Activated naive CD8-positive, alpha-beta T cell treated with anti-CD3 and anti-CD28 coated beads for 36 hours (primary cell): ENCODE results near the gene MGAT2. TPM values are rescaled to one million over a fixed set of nuclear protein-coding genes. Genes with fewer than 3 reads are reported as not detected.
"Not testable (repeated sequence)": the region's sequence is repeated elsewhere in the genome, so short reads cannot be mapped to it uniquely, and the experiment has no call there.

Experiments used
- DNase-seq: peaks from one replicate; pipeline ENCODE4 v3.0.0; 2021
- H3K27ac Mint-ChIP-seq: one replicate; pipeline ENCODE4 v1.8.0; 2022; ENCODE audit warnings: mild to moderate bottlenecking, moderate library complexity, mixed read lengths
- H3K27me3 Mint-ChIP-seq: one replicate; pipeline ENCODE4 v1.8.0; 2022; ENCODE audit warnings: mild to moderate bottlenecking, mixed read lengths
- H3K36me3 Mint-ChIP-seq: one replicate; pipeline ENCODE4 v1.8.0; 2021; ENCODE audit warnings: mild to moderate bottlenecking, mixed read lengths
- H3K4me1 Mint-ChIP-seq: one replicate; pipeline ENCODE4 v1.8.0; 2021; ENCODE audit warnings: mixed read lengths
- H3K4me3 Mint-ChIP-seq: one replicate; pipeline ENCODE4 v1.8.0; 2022; ENCODE audit warnings: mild to moderate bottlenecking, moderate library complexity, mixed read lengths
- H3K9me3 Mint-ChIP-seq: one replicate; pipeline ENCODE4 v1.8.0; 2022; ENCODE audit warnings: mixed read lengths
- total RNA-seq, 2 experiments: library from RNA; stranded (reverse); gene quantifications; one replicate each; pipeline ENCODE4 v1.2.3, GENCODE V29; 2021

Gene MGAT2
- 10 to 100 TPM; 40.0 to 42.0 TPM for total RNA-seq

- H3K27ac Mint-ChIP-seq, result peak within 1 kb of the TSS; percentile 97
- H3K36me3 Mint-ChIP-seq, result peaks cover 54% of the 10 kb centered on the region
- H3K4me1 Mint-ChIP-seq, result peaks cover 50% of the 10 kb centered on the region
- peak within 1 kb of the TSS; percentile 95 for H3K4me3 Mint-ChIP-seq
- DNase-seq, result peak; percentile 95
- H3K27me3 Mint-ChIP-seq, result no peaks in the 10 kb centered on the region
- H3K9me3 Mint-ChIP-seq, result no peaks in the 10 kb centered on the region
Observed at GRCh38 chr14:49620182-49621113, at the start of gene MGAT2, which contains the start of gene RPL36AL. TSS of gene MGAT2 (plus strand) at chr14:49620799. CDS start at chr14:49621269, 470 bp downstream. TSS of gene RPL36AL (minus strand) at chr14:49620626. CDS start at chr14:49619104, 1,522 bp downstream.

GRCh38 chr14:49574038-49574437 lies 46.6 kb upstream of the MGAT2 start:
- peaks cover 29% of the 10 kb centered on the region for H3K4me1 Mint-ChIP-seq
- no peak for DNase-seq
- H3K4me3 Mint-ChIP-seq, result no peak overlapping the region
- no peaks in the 10 kb centered on the region for H3K27me3 Mint-ChIP-seq
- peaks cover 2% of the 10 kb centered on the region for H3K9me3 Mint-ChIP-seq
- no peak overlapping the region for H3K27ac Mint-ChIP-seq
- H3K36me3 Mint-ChIP-seq, result peaks cover 69% of the 10 kb centered on the region

GRCh38 chr14:49578141-49578540 lies 42.5 kb upstream of the MGAT2 start:
- DNase-seq, result no peak
- H3K9me3 Mint-ChIP-seq, result no peaks in the 10 kb centered on the region
- H3K4me3 Mint-ChIP-seq, result no peak overlapping the region
- peaks cover 71% of the 10 kb centered on the region for H3K36me3 Mint-ChIP-seq
- H3K27me3 Mint-ChIP-seq, result no peaks in the 10 kb centered on the region
- peaks cover 58% of the 10 kb centered on the region for H3K4me1 Mint-ChIP-seq
- H3K27ac Mint-ChIP-seq, result peak overlapping the region; percentile 55

- Mint-ChIP-seq H3K36me3 (peaks cover 71% of the 10 kb centered on the region), H3K27ac (peak overlapping the region; percentile 7), H3K4me1 (peaks cover 66% of the 10 kb centered on the region), H3K9me3 (no peaks in the 10 kb centered on the region), H3K4me3 (no peak overlapping the region), H3K27me3 (no peaks in the 10 kb centered on the region)
- no peak for DNase-seq
Observed at GRCh38 chr14:49579841-49580240, 40.8 kb upstream of the MGAT2 start.

- no peak for DNase-seq
- H3K27ac Mint-ChIP-seq, result peak overlapping the region; percentile 79
- H3K4me3 Mint-ChIP-seq, result peak overlapping the region; percentile 36
- H3K36me3 Mint-ChIP-seq, result peaks cover 77% of the 10 kb centered on the region
- H3K4me1 Mint-ChIP-seq, result peaks cover 66% of the 10 kb centered on the region
- H3K27me3 Mint-ChIP-seq, result peaks cover 9% of the 10 kb centered on the region
- H3K9me3 Mint-ChIP-seq, result no peaks in the 10 kb centered on the region
Observed at GRCh38 chr14:49581209-49582112, 39.1 kb upstream of the MGAT2 start.

- no peak for DNase-seq
- peaks cover 67% of the 10 kb centered on the region for H3K4me1 Mint-ChIP-seq
- H3K36me3 Mint-ChIP-seq, result peaks cover 71% of the 10 kb centered on the region
- no peaks in the 10 kb centered on the region for H3K9me3 Mint-ChIP-seq
- H3K27me3 Mint-ChIP-seq, result peaks cover 11% of the 10 kb centered on the region
- H3K27ac Mint-ChIP-seq, result peak overlapping the region; percentile 100
- H3K4me3 Mint-ChIP-seq, result peak overlapping the region; percentile 36
Observed at GRCh38 chr14:49582113-49582977, 38.3 kb upstream of the MGAT2 start.

DNA sequence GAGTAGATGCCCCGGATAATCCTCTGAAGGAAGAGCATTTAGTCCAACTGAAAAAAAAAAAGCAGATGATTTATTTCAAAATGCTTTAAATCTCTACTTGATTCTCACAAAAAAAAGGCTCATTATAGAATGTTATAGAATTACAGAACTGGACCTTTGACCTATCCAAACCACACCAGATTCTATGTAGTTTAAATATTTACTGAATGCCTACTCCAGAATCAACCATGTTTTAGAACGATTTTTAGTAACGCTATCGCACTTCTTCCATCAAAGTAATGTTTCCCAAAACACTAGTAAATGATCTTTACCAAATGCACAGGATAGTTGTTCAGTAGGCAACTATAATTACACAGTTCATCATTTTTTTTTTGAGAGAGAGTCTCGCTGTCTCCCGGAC lies 37.0 kb upstream of the MGAT2 start:
- Mint-ChIP-seq H3K4me1 (peaks cover 59% of the 10 kb centered on the region), H3K27me3 (peaks cover 11% of the 10 kb centered on the region)

GRCh38 chr14:49584058-49584457 lies 36.5 kb upstream of the MGAT2 start:
- peaks cover 11% of the 10 kb centered on the region for H3K27me3 Mint-ChIP-seq
- peak overlapping the region; percentile 100 for H3K27ac Mint-ChIP-seq
- DNase-seq, result no peak
- H3K4me3 Mint-ChIP-seq, result peak overlapping the region; percentile 92
- H3K36me3 Mint-ChIP-seq, result peaks cover 60% of the 10 kb centered on the region
- H3K4me1 Mint-ChIP-seq, result peaks cover 55% of the 10 kb centered on the region
- H3K9me3 Mint-ChIP-seq, result no peaks in the 10 kb centered on the region

More for the DNA sequence above, 37.0 kb upstream of the MGAT2 start:
- H3K27ac Mint-ChIP-seq, result peak overlapping the region; percentile 100
- no peak for DNase-seq
- peaks cover 63% of the 10 kb centered on the region for H3K36me3 Mint-ChIP-seq
- no peaks in the 10 kb centered on the region for H3K9me3 Mint-ChIP-seq
- H3K4me3 Mint-ChIP-seq, result peak overlapping the region; percentile 92

DNA sequence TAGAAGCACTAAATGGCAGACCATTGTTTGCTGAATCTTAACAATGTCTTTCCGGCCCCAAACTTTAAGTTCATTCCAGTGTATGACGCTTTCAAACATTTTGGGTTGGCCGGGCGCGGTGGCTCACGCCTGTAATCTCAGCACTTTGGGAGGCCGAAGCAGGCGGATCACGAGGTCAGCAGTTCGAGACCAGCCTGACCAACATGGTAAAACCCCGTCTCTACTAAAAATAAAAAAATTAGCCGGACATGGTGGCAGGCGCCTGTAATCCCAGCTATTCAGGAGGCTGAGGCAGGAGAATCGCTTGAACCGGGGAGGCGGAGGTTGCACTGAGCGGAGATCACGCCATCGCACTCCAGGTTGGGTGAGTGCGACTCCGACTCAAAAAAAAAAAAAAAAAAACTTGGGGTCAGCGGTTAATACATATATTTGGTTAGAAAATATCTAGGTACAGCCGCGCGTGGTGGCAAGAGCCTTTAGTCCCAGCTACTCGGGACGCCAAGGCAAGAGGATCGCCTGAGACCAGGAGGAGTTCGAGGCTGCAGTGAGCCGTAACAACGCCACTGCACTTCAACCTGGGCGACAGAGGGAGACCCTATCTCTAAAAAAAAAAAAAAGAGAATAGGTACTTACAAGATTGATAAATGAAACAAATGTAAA lies 35.5 kb upstream of the MGAT2 start:
- not testable (repeated sequence) for H3K9me3 Mint-ChIP-seq
- peak; percentile 12 for DNase-seq
- Mint-ChIP-seq H3K36me3 (peaks cover 57% of the 10 kb centered on the region), H3K27me3 (peaks cover 11% of the 10 kb centered on the region), H3K4me3 (peak overlapping the region; percentile 92), H3K27ac (peak overlapping the region; percentile 100), H3K4me1 (peaks cover 49% of the 10 kb centered on the region)

DNA sequence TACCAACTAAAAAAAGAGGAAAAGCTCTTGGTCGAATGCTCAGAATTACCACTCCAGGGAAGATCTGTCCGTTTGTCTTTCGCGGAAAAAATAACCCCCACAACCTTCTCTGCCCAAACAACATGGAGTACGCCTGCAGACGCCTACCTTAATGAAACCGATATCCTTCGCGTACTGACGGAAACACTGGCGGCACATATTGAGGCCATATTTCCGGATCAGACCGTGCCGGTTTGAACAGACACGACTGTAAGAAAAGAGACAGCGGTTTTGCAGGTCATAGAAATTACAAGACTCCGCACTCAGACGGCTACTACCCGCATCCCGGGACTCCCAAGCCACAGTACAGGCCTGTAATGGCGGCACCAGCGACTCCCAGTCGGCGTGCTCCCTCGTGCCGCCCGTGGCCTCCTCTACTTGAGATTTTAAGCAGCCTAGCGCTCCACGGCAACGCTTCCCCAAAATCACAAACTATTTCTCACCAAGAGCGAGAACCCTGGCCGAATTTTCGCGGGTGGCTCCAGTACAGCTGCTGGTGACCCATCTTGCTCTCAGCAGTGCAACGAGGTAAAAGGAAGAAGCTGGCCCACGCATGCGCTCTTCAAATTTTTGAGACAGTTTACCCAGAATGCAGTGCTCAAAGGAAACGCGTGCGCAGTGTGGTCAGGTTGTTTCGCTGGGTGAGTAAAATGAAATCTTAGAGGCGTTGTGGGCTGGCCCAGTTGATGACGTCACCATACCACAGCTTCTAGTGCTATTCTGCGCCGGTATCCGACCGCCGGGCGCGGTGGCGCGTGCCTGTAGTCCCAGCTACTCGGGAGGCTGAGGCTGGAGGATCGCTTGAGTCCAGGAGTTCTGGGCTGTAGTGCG lies 34.6 kb upstream of the MGAT2 start, which contains the start of gene RPS29:
RPS29 (minus strand) TSS at position 578 of the 870 bp plus-strand sequence; CDS start at position 544, 34 bp downstream.
- peak within 1 kb of the TSS; percentile 100 for H3K27ac Mint-ChIP-seq
- H3K4me1 Mint-ChIP-seq, result peaks cover 46% of the 10 kb centered on the region
- H3K36me3 Mint-ChIP-seq, result peaks cover 53% of the 10 kb centered on the region
- no peaks in the 10 kb centered on the region for H3K9me3 Mint-ChIP-seq
- H3K27me3 Mint-ChIP-seq, result peaks cover 11% of the 10 kb centered on the region
- peak; percentile 97 for DNase-seq
- H3K4me3 Mint-ChIP-seq, result peak within 1 kb of the TSS; percentile 92

- H3K4me3 Mint-ChIP-seq, result peak overlapping the region; percentile 92
- H3K9me3 Mint-ChIP-seq, result no peaks in the 10 kb centered on the region
- no peak for DNase-seq
- H3K27me3 Mint-ChIP-seq, result peaks cover 11% of the 10 kb centered on the region
- H3K27ac Mint-ChIP-seq, result peak overlapping the region; percentile 100
- H3K36me3 Mint-ChIP-seq, result peaks cover 45% of the 10 kb centered on the region
- H3K4me1 Mint-ChIP-seq, result peaks cover 39% of the 10 kb centered on the region
Observed at GRCh38 chr14:49586673-49587460, 33.7 kb upstream of the MGAT2 start.

- no peaks in the 10 kb centered on the region for H3K9me3 Mint-ChIP-seq
- H3K36me3 Mint-ChIP-seq, result peaks cover 21% of the 10 kb centered on the region
- H3K27me3 Mint-ChIP-seq, result peaks cover 11% of the 10 kb centered on the region
- H3K27ac Mint-ChIP-seq, result no peak overlapping the region
- no peak for DNase-seq
- peaks cover 16% of the 10 kb centered on the region for H3K4me1 Mint-ChIP-seq
- H3K4me3 Mint-ChIP-seq, result no peak overlapping the region
Observed at GRCh38 chr14:49589387-49589786, 31.2 kb upstream of the MGAT2 start.
